GM18909 (cell line): ENCODE measurements around the gene AUH.

Experiments used
- ATAC-seq: cut with Tn5 transposase; IDR thresholded peaks from one replicate; pipeline ENCODE4 v1.9.1; 2021; ENCODE audit warnings: mild to moderate bottlenecking; ENCODE audit not compliant: unreplicated experiment, poor library complexity

Gene AUH

DNA sequence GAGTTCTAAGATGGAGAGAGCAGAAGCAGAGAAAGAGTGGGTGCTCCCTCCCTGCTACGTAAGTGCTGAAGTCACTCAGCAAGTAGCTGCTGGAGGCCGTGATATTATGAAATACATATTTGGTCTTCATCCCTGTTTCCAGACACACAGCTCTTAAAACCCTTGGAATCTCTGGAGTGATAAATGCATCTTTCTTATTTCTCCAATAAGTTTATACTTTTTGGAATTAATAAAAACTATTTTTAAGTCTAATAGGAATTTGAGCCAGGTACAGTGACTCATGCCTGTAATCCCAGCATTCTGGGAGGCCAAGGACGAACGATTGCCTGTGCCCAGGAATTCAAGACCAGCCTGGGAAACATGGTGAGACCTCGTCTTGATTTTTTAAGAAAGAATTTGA lies 60.6 kb downstream of the AUH start:
- ATAC-seq: no peak

DNA sequence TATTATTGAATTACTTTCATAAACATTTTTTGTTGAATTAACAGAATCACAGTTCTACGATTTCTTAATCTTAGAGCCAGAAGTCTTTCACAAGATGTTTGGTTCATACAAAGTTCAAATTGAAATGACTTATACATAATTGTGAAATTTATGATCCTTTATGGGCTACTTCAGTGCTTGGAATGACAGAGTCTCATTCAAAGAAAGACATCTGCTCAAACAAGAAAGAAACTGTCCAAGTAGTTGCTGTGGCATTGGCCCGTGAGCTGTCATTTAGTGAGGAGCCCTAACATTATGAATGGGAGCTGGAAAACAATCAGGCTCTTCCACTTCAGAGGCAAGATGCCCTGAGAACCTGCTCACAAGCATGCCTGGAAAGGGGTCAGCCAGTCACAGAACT lies 63.4 kb downstream of the AUH start:
- no peak for ATAC-seq

DNA sequence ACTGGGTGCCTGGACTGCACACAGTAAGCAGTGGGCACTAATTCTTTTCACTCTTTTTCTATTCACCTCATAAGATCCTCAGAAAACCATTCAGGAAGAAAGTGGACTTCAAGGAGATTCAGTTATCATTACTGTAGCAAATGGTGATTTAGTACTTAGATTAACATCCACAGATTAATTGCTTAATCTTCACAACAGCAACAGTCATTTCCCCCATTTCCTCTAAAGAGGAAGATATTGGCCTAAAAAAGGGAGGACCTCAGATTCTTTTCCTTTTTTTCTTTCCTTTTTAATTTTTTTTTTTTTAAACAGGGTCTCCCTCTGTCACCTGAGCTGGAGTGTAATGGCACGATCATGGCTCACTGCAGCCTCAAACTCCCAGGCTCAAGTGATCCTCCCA lies 64.4 kb downstream of the AUH start:
- no peak for ATAC-seq

DNA sequence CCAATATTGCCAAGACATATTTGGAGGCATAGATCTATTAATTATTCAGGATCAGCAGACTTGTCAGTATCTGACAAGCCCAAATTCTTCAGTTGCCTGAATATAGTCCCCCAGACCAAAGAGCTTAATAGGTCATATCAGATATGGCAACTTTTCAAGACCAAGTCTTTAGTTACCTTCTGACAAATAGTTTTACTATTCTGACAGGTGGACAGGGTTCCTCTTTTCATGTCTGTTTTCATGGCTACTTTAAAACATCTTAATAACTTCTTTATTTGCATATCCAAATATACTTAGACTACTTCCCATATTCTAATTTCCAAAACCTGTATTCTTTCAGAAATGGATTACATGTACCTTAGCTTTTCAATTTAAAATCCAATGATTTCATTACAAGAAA lies 65.4 kb downstream of the AUH start:
- ATAC-seq: no peak

DNA sequence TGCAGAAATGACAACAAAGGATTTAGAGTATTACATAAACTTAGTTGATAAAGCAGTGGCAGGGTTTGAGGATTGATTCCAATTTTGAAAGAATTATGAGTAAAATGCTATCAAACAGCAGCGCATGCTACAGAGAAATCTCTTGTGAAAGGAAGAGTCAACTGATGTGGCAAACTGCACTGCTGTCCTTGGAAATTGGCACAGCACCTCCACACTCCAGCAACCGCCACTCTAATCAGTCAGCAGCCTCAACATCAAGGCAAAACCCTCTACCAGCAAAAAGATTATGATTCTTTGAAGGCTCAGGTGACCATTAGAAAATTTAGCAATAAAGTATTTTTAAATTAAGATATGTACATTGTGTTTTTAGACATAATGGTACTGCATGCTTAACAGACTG lies 66.4 kb downstream of the AUH start:
- ATAC-seq: no peak

DNA sequence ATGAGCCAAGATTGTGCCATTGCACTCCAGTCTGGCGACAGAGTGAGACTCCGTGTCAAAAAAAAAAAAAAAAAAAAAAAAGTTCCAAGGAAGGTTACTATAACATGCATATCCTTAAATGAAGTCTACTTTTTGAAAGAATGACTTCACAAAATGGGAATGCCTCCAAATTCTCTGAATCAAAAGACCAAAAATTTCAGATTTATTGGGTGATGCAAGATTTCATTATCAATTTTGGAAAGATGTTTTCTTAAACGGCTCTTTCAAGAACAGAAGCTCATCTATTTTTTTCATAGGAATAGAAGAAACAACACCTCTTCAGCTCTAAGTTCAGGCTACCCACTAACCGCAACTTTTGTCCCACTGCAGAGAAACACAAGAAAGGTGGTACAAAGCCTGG lies 69.9 kb downstream of the AUH start:
- ATAC-seq: no peak

DNA sequence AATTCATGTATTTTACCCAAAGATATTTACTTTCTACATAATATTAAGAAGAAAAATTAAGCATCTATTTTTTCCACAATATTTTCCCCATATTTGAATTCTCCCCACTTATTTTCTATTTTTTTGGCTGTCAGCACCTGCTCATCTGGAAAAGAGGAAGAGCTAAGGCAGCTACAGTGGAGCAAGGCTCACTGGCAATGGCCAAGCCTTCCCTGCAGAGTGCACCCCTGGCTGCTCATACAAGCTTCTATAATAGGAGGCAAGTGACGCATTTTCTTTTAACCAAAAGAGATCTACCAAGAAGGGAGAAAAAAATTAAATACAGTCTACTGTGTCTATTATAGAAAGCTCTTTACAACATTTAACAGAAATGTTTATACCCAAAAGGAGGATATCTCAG lies 72.5 kb downstream of the AUH start:
- no peak for ATAC-seq

DNA sequence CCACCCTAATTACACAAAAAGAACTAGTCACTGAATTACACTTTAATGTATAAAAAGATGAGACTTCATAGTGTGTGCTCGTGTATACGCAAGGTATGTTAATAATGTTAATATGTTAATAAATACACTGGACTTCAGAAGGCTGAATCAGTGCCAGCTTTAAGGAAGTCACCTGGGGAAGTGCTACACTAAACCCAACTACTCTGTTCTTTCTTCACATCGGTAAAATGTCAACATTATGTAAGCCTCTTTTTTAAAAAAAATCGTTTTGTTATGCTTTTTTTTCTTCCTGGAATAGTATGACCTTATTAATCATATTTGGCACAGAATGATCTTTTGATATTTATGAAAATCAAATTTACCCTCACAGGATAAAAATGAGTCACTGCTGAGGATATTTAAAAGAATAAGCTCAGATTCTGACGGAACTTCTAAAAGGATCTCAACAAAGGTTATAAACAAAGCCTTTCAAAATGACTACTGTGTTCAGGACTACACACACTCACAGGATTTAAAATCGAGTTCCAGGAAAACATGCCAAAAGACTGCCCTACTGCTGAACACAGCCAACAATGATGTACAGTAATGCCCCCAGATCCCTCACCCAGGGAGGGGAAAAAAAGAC lies 75.9 kb downstream of the AUH start:
- no peak for ATAC-seq

DNA sequence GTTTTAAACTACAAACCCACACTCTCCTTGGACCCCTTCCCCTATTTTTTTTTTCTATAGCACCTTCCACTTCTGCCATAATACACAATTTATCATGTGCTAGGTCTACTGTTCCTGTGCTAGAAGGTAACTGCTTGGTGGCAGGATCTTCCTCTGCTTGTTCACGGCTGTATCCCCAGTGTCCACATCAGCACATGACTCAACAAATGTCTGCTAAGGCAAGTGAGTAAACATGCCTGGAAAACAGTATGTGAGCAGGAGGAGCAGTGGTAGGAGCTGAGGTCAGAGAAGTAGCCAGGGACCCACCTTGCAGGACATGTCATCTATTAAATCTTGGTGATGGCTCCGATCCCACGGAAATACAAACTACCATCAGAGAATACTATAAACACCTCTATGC lies 79.4 kb downstream of the AUH start:
- ATAC-seq: no peak

DNA sequence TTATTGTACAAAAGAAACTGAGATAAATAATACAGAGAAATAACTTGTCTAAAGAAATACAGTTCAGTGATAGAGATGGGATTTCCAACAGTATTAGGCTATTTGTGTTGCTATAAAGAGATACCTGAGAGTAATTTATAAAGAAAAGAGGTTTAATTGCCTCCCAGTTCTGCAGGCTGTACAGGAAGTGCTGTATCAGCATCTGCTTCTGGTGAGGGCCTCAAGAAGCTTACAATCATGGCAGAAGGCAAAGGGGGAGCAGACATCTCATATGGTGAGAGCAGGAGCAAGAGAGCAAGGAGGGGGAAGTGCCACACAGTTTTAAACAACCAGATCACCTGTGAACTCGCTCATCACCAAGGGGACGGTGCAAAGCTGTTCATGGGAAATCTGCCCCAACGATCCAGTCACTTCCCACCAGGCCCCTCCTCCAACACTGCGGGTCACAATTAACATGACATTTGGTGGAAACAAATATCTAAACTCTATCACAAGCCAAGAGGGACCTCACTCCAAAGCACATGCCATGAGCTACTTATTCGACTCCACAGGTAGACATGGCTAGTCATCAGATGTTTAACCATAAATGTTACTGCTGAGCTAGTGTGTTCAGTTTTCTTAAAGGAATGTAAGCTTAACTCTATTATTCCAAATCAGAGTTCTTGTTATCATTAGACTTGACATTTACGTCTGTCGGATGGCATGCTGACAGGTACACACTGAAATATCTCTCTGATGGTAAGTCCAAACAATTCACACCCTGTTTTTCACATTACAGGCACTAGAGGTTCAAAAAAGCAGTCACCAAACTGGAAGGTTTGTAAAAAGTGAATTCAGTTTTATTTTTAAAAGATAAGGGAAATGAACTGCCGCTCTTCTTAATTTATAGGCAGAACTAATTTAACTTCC lies 82.2 kb downstream of the AUH start:
- no peak for ATAC-seq

DNA sequence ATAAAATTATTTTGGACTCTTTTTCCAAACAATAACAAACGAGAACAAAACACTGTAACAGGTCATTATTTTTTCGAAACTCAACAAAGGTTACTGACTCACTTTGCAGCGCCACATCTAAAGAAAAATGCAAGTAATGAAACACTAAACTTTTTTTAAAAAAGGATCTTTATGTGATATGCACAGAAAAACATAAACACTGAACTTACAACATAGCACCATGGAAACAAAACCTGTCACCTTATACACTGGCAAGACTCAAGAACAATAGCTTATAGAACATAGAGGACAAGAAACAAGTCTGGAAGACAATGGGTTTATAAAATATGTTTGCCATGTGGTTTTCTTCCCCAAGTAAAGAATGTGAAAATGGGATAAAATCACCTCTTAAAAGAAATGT lies 85.2 kb downstream of the AUH start:
- ATAC-seq: no peak

DNA sequence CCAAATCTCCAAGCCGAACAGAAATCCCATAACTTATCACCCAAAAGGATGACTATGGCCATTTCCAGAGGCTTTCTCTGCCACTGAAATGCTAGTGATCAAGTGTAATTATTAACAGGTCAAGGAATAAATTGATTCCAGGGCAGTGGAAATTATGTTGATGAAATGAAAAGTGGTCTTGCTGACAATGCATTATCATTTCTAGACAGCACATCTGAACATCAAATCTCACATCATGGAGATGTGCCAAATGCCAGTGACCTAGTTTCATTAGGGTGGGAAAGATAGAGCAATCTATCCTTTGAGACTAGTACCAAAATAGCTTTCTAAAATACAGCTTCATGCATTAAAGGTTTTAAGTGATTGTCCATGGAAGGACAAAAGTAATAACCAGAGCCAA lies 86.1 kb downstream of the AUH start:
- ATAC-seq: no peak

DNA sequence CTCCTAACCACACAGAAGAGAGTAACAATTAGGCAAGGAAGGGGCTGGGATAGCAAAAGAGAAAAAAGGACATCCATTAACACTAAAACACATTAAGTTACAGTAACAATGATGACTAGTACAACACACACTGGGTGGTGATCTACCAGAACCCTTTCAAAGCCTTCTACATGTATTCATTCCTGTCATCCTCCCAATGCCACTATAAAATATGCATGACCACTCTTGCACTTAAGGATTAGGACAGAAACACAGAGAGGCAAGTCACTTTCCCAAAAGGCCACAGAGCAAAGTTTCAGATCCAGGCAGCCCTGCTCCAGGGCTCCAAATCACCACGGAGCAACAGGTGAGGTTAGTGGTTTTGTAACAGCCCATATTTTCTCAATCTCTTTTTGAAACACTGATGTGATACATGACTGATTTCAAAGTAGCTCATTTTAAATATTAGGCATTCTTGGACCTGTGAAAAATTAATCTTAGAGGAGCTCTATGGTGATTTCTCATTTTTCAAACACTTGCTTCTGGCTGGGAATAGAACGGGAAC lies 86.7 kb downstream of the AUH start:
- no peak for ATAC-seq

DNA sequence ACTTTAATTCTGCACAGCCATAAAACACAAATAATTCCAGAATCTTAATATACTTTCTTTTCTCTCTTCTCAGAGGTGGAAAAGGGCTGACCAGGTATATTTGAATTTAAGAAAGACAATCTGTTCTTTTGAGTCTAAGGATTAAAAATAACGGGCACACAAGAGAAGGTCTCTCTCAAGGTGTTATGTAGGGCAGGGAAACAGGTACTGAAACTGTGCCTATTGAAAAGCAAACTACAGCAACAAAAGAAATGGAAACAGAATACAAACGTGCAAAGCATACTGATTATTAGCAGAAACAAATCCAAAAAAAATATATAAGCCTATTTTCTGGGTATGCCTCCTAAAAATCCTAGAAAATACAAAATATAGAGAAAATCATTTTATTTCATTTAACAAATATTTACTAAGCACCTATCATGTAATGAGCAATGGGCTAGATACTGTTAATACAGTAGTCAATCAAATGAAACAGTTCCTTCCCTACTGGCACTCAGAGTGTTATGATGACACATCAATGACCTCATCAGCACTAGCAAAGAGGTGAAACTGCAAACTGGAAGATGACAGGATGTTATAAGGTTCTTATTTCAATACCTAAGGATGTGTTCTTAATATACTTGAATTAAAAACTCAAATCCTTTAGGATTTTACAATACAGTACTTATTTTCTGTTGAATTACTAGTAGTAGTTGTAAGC lies 87.7 kb downstream of the AUH start:
- peak; percentile 56 for ATAC-seq

DNA sequence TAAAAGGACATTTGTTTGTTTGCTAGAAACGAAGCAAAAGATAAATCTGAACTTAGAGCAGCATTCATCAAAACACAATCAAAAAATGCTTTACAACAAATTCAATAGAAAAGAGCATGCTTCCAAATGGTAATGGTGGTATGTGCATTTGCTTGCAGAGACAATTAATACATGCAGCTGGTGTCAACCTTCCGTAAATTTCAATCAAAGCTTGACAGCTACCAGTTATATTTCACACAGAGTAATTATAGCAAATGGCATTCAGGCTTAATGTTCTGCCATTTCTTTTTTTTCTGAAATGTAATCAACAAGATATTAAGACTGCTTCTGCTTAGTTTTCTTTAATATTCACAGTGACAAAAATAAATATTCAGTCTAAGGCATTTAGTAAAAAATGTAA lies 90.6 kb downstream of the AUH start:
- no peak for ATAC-seq

DNA sequence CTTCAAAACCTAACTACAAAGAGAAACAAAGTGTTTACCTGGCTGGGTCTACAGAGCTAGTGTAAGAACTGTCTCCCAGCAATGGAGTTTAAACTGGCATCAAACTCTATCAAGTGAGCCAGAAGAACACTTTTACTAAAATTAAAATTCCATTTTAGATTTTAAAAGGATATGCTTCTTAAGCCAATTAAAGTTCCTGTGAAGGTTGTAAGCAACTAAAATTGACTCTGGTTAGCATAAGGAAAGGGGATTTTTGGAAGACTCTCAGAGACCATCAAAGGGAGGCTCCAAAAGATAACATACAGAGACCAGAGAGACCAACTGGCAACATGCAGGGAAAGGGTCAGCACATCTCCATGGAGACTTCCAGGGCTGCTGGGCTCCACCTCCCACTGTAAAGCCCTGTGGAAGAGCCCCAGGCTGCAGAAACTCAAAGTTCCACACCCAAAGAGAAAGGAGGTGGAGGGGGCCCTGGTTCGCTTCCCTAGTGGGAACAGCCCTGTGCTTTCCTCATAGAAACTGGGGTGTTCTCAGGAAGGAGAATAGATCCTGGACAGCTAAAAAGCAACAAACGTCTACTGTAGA lies 91.7 kb downstream of the AUH start:
- ATAC-seq: no peak

DNA sequence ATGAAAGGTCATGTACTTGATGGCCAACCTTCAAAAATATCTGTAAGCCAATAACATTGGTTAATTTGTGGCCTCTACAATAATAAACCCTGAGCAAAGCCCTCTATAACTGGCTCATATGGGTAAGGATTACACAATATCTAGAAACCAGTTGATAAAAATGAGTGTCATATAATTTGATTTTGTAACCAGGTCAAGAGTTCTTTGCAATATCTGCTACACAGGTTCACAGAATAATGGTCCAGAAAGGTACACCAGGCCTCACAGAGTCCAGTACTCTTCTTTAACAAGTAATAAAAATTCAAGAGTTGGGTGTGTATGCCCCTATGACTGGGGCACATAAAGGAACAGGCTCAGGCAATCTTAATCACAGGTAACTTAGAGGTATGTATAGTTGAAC lies 95.3 kb downstream of the AUH start:
- no peak for ATAC-seq

DNA sequence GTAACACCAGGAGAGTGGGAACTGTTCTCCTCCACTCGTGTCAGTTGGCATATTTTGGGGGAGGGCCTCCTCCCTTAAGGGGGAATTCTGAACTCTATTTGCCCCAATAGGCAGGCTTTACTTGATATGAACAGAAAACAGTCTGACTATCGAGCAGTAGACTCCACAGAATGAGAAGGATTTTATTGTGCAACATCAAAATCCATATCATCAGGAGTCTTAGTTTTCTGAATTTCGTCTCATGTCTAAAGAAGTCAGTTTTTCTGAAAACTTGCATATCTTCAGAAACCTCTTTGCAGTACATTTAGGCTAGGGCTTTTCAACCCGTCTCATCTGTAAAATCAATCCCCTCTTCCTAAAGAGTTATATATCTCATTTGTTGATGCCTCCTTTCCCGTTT lies 96.2 kb downstream of the AUH start:
- ATAC-seq: no peak

DNA sequence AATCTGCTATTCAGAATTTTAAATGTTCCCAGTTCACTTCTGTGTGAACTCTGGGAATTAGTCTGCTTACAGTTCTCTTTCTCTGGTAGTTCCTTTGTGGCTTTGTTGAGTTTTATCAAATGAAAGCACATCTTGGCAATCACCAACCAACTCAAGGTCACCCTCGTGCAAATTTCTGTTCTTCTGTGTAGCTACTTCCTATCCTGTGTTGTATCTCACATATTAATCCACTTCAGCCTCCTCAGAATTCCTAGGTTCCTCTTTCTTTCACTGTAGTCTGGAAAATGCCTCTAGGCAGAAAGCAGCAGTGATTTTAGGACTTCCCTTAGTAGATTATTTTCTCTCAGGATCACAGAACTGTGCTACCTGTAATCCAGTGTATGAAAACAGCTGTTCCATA lies 100.3 kb downstream of the AUH start:
- no peak for ATAC-seq

DNA sequence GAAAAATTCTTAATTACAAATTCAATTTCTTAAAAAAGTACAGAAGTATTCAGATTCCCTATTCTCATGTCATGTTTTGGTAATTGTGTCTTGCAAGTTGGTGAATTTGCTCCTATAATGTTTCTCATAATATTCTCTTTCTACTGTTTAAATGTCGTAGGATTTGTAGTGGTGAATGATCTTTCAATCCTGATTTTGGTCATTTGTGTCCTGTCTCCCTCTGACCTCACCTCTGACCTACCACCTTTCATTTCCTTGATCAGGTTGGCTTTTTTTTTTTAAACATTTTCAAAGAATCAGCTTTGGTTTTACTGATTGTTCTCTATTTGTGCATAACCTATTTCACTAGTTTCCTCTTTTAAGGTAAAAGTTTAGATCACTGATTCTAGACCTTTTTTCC lies 102.6 kb downstream of the AUH start:
- ATAC-seq: no peak

DNA sequence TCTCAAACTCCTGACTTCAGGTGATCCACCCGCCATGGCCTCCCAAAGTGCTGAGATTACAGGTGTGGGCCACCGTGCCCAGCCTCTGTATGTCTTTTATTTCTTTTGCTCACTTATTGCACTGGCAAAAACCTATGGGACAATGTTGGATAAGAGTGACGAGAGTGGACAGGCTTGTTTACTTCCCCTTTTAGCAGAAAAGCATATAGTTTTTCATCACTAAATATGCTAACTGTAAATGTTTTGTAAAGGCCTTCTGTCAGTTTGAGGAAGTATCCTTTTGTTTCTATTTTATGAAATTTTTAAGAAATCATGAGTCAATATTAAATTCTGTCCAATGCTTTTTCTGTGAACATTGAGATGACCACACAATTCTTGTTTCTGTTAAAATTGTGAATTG lies 103.3 kb downstream of the AUH start:
- ATAC-seq: no peak
